ENCODE measurements around the gene NOL4L.

NOL4L gene

GRCh38 chr20:32440758-32441078, 144.4 kb downstream of the NOL4L start:
- DNase-seq, result no peak

GRCh38 chr20:32440069-32440757, 144.9 kb downstream of the NOL4L start:
- no peak for DNase-seq

- DNase-seq, result no peak
Measured at GRCh38 chr20:32439132-32439829, 145.9 kb downstream of the NOL4L start.

- DNase-seq, result no peak
Measured at GRCh38 chr20:32438331-32438858, 146.7 kb downstream of the NOL4L start.

GRCh38 chr20:32437391-32438074, 147.6 kb downstream of the NOL4L start:
- no peak for DNase-seq

- DNase-seq, result no peak
Measured at GRCh38 chr20:32436968-32437367, 148.2 kb downstream of the NOL4L start.

GRCh38 chr20:32436142-32436861, 148.8 kb downstream of the NOL4L start:
- DNase-seq, result no peak

GRCh38 chr20:32435449-32436107, 149.6 kb downstream of the NOL4L start:
- no peak for DNase-seq

- DNase-seq, result no peak
Measured at GRCh38 chr20:32434434-32434833, 150.7 kb downstream of the NOL4L start.

GRCh38 chr20:32433311-32434021, 151.7 kb downstream of the NOL4L start:
- no peak for DNase-seq

- DNase-seq, result no peak
Measured at GRCh38 chr20:32432277-32432676, 152.9 kb downstream of the NOL4L start.

- no peak for DNase-seq
Measured at GRCh38 chr20:32431457-32431856, 153.7 kb downstream of the NOL4L start.

GRCh38 chr20:32429745-32430360, 155.3 kb downstream of the NOL4L start:
- DNase-seq, result no peak

- DNase-seq, result no peak
Measured at GRCh38 chr20:32429343-32429742, 155.8 kb downstream of the NOL4L start.

GRCh38 chr20:32427996-32428395, 157.1 kb downstream of the NOL4L start:
- no peak for DNase-seq

- DNase-seq, result no peak
Measured at GRCh38 chr20:32421290-32421689, 163.8 kb downstream of the NOL4L start.

- DNase-seq, result no peak
Measured at GRCh38 chr20:32418376-32418775, 166.8 kb downstream of the NOL4L start.

- no peak for DNase-seq
Measured at GRCh38 chr20:32416206-32416605, 168.9 kb downstream of the NOL4L start.

GRCh38 chr20:32415494-32415893, 169.6 kb downstream of the NOL4L start:
- no peak for DNase-seq

- DNase-seq, result no peak
Measured at GRCh38 chr20:32411955-32412706, 173.0 kb downstream of the NOL4L start.
